Ovary (tissue), 9 donors: ENCODE results near the gene ARFGAP3. TPM values are rescaled to one million over a fixed set of nuclear protein-coding genes. Genes with fewer than 3 reads are reported as not detected.

Experiments
- DNase-seq, 5 donors: peaks; one replicate each; pipeline ENCODE4 v3.0.0-alpha.2; 2019 to 2020
- H3K27ac ChIP-seq, 2 donors: fragments of 200-600 bp; one replicate each; pipeline versions ENCODE4 v1.5.1 to v1.8.0; 2019 to 2022
- H3K27me3 ChIP-seq: fragments of 200-600 bp; one replicate; pipeline ENCODE4 v1.8.0; 2022
- H3K36me3 ChIP-seq: fragments of 200-600 bp; sonication (generic); one replicate; pipeline ENCODE4 v1.5.1; 2019
- H3K4me1 ChIP-seq: one replicate; pipeline ENCODE4 v1.8.1; 2013; ENCODE audit warnings: mild to moderate bottlenecking, moderate library complexity; ENCODE audit not compliant: insufficient read depth
- H3K4me3 ChIP-seq: fragments of 200-600 bp; sonication (generic); one replicate; pipeline ENCODE4 v1.5.1; 2017
- H3K9me3 ChIP-seq, 2 donors: fragments of 200-600 bp in 1 of 2; sonication (generic) in 1 of 2; one replicate each; pipeline versions ENCODE4 v1.5.1 to v1.8.1; 2013 to 2019; ENCODE audit warnings: mild to moderate bottlenecking in 1 of 2, moderate library complexity in 1 of 2
- EP300 ChIP-seq: sonication (generic); formaldehyde crosslinking; IDR thresholded peaks from one replicate; pipeline ENCODE4 v1.6.1; 2017; ENCODE audit warnings: antibody characterized with exemption
- POLR2A ChIP-seq: fragments of 450-650 bp; IDR thresholded peaks from one replicate; pipeline ENCODE4 v1.6.1; 2017; ENCODE audit warnings: antibody characterized with exemption, mild to moderate bottlenecking, moderate library complexity
- WGBS, 3 donors: extraction: QIAGEN DNeasy Blood & Tissue Kit in 1 of 3; methylation state at CpG; one replicate each; pipeline versions ENCODE4 v1.1.5 to v1.1.7; 2013 to 2017; 5-methylcytosine and 5-hydroxymethylcytosine counted together
- intact Hi-C, 4 donors: fragments of 100-400 bp; cut with DNase I; formaldehyde crosslinking; loops; one replicate each; pipeline versions ENCODE4 v1.11.0 to v1.15.1; 2022 to 2023
- polyA plus RNA-seq, 2 donors: library from polyadenylated mRNA; stranded (reverse); fragments of 200-250 nt in 1 of 2; fragments of 350-450 nt in 1 of 2; fragmentation: Illumina TruSeq in 1 of 2; extraction: RNeasy Lipid Tissue Mini Kit (QIAGEN cat#74804) in 1 of 2; gene quantifications; one replicate each; pipeline ENCODE4 v1.2.3, GENCODE V29; 2013 to 2014
- total RNA-seq, 7 donors: library from RNA; depleted of rRNA in 2 of 7; stranded (reverse); fragments of >200 nt in 2 of 7; fragmentation: NEBNext Ultra II Directional in 3 of 7; extraction: Animal tissue kit (Norgen Biotek cat#: 25700) in 3 of 7; gene quantifications; one replicate each; pipeline versions ENCODE4 v1.1.0 to v1.2.4, GENCODE V29; 2016 to 2023
- TF ChIP-seq, protein P1 (sequence below), 3 donors: fragments of 450-650 bp in 2 of 3; fragments of 200-600 bp in 1 of 3; IDR thresholded peaks; one replicate each; pipeline versions ENCODE4 v1.5.1 to v1.8.0; 2016 to 2022; ENCODE audit warnings: antibody characterized with exemption in 3 of 3, mild to moderate bottlenecking in 1 of 3
- donor health status: DM: no; HTN: no; CAD: no; lungs with moderate emphysema.
- donor health status: DM: no; HTN: no; CAD: no.
- donor health status: Bipolar disorder and iron deficiency.
- donor health status: DM: yes; HTN: yes; CAD: no.
- donor health status: DM: no; HTN: no; CAD: no.
- donor health status: DM: yes; HTN: yes; CAD: no.

The ARFGAP3 gene
- total and polyA plus RNA-seq, 9 donors = 21.6 to 47.8 (median 39.2) TPM

DNA sequence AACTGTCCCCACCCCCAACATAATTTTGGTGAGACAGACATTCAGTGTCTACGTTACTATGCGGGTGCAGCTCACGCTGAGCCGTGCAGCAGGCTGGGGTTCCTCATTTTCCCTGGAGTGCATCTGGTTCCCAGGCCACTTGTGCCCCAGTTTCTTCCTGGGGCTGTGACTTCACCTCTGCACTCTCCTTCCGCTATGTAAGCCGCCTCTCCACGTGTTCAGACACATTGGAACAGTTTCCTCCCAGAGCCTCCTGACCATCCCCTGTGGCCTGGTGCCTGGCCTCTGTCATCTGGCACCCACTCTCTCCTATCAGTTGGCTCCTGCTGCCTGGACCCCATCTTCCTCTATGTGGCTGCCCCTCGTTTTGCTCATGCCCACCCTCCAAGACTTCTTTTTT is 90.2 kb downstream of the ARFGAP3 start:
- H3K4me1 ChIP-seq = peaks cover 7% of the 10 kb centered on the region
- no peak for DNase-seq
- H3K36me3 ChIP-seq = no peaks in the 10 kb centered on the region
- no peaks in the 10 kb centered on the region for H3K27me3 ChIP-seq
- no peaks in the 10 kb centered on the region for H3K9me3 ChIP-seq
- intact Hi-C loops = no loop called here
- H3K4me3 ChIP-seq = no peak overlapping the region
- WGBS, 3 donors = 82 to 85% (median 82%) methylated on average over 8 of the region's 8 CpGs
- TF ChIP-seq POLR2A (no peak), EP300 (no peak)
- TF ChIP-seq, protein P1, sequence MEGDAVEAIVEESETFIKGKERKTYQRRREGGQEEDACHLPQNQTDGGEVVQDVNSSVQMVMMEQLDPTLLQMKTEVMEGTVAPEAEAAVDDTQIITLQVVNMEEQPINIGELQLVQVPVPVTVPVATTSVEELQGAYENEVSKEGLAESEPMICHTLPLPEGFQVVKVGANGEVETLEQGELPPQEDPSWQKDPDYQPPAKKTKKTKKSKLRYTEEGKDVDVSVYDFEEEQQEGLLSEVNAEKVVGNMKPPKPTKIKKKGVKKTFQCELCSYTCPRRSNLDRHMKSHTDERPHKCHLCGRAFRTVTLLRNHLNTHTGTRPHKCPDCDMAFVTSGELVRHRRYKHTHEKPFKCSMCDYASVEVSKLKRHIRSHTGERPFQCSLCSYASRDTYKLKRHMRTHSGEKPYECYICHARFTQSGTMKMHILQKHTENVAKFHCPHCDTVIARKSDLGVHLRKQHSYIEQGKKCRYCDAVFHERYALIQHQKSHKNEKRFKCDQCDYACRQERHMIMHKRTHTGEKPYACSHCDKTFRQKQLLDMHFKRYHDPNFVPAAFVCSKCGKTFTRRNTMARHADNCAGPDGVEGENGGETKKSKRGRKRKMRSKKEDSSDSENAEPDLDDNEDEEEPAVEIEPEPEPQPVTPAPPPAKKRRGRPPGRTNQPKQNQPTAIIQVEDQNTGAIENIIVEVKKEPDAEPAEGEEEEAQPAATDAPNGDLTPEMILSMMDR (IDR thresholded peaks at IDR 0.05) = no peak
- no peak overlapping the region for H3K27ac ChIP-seq

DNA sequence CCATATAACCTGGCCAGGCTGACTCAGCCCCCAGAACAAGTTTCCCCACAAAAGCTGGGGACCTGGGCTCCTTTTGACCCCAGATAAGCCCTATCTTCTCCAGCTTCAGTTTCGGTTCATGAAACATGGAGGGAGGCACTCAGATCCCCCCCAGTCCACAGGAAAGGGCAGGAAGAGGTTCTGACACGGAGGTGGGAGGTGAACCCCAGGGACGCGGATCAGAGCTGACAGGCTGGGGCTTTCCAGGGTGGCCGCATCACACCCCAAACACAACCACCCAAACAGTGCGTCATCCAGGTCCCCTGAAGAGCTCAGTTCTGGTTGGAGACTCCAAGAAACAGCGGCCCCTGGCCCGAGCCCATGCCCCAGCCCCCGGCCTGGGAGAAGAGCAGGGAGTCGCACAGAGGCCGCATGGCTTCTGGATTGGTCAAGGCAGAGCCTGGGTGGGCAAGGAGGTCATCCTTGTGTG is 92.1 kb downstream of the ARFGAP3 start:
- H3K9me3 ChIP-seq = no peaks in the 10 kb centered on the region
- intact Hi-C loops = no loop called here
- DNase-seq = no peak
- peaks cover 7% of the 10 kb centered on the region for H3K4me1 ChIP-seq
- no peaks in the 10 kb centered on the region for H3K36me3 ChIP-seq
- no peak overlapping the region for H3K27ac ChIP-seq
- no peaks in the 10 kb centered on the region for H3K27me3 ChIP-seq
- no peak for TF ChIP-seq POLR2A
- no peak for TF ChIP-seq EP300
- TF ChIP-seq, protein P1 (IDR thresholded peaks at IDR 0.05) = no peak
- 74 to 85% (median 80%) methylated on average over 11 of the region's 11 CpGs for WGBS, 3 donors
- no peak overlapping the region for H3K4me3 ChIP-seq

DNA sequence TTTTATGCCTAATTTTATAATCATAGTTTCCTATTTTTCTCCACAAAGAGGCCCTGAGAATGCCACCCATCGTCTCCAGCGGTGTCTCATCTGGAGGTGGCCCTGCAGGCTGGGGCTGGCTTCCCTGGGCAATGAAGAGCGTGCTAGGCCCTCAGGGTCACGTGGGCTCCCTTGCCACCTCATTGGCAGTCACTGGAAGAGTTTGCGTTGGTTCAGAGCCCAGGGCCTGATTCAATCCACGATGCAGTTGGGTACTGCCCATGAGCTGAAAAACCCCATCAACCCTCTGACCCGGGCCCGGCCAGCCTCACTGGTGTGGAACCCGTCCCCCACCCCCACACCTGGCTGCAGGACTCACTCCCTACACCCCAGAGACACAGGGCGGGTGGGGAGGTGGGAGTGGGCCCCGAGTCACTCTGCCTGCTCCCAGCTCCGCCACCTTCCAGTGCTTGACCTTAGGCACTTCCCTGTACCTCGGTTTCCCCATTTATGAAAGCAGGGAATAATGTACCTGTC is 93.0 kb downstream of the ARFGAP3 start:
- no peaks in the 10 kb centered on the region for H3K27me3 ChIP-seq
- no peaks in the 10 kb centered on the region for H3K9me3 ChIP-seq
- no peaks in the 10 kb centered on the region for H3K4me1 ChIP-seq
- TF ChIP-seq, protein P1 (IDR thresholded peaks at IDR 0.05) = no peak
- no peak for TF ChIP-seq POLR2A
- no peak for TF ChIP-seq EP300
- H3K36me3 ChIP-seq = no peaks in the 10 kb centered on the region
- intact Hi-C loops = no loop called here
- 89 to 91% (median 90%) methylated on average over 13 of the region's 13 CpGs for WGBS, 3 donors
- no peak for DNase-seq
- H3K4me3 ChIP-seq = no peak overlapping the region
- H3K27ac ChIP-seq = no peak overlapping the region

DNA sequence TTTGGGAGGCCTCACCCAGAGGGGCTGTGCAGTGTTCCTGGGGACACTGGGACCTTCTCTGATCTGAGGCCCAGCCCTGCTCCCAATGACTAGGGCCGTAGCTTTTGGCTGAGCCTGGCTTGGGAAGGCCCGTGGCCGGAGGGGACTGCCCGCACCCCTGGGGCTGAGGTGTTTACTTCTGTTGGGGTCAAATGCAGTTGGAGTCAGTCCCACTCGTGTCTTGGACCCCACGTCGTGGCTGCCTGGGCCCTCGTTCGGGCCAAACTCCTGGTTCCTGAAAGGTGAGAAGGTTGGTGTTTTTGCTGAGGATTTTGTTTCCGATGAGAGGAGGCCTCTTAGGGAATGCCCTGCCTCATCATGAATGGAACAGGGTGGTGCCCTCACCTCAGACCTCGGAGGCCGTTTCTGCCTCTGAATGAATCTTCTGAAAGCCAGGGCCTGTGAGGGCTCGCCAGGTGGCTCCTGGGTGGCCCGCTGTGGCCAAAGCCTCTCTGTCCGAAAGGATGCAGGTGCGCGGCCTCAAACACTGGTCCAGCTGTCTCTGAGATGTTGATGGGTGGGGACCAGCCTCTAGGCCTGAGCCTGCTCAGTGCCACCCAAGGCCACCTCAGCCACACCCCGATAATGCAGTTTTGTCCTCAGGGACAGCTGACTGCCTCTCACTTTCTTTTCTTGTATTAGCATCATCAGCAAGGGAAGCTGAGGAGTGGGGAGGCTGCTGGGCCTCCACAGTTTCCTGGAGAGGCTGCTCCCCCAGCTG is 96.1 kb downstream of the ARFGAP3 start:
- Histone ChIP-seq H3K36me3 (no peaks in the 10 kb centered on the region), H3K27ac (no peak overlapping the region), H3K4me3 (no peak overlapping the region), H3K27me3 (no peaks in the 10 kb centered on the region), H3K9me3 (no peaks in the 10 kb centered on the region), H3K4me1 (no peaks in the 10 kb centered on the region)
- intact Hi-C loops = no loop called here
- WGBS, 3 donors = 79 to 86% (median 81%) methylated on average over 18 of the region's 18 CpGs
- no peak for DNase-seq
- TF ChIP-seq POLR2A (no peak), EP300 (no peak)
- TF ChIP-seq, protein P1 (IDR thresholded peaks at IDR 0.05) = no peak
